HG03095 (cell line): ENCODE measurements around the gene IGFN1.
"Not testable (repeated sequence)": the region's sequence is repeated elsewhere in the genome, so short reads cannot be mapped to it uniquely, and the experiment has no call there.

ENCODE experiments used
- ATAC-seq: cut with Tn5 transposase; IDR thresholded peaks from one replicate; pipeline ENCODE4 v1.9.1; 2021; ENCODE audit warnings: moderate library complexity; ENCODE audit not compliant: unreplicated experiment

IGFN1 gene

DNA sequence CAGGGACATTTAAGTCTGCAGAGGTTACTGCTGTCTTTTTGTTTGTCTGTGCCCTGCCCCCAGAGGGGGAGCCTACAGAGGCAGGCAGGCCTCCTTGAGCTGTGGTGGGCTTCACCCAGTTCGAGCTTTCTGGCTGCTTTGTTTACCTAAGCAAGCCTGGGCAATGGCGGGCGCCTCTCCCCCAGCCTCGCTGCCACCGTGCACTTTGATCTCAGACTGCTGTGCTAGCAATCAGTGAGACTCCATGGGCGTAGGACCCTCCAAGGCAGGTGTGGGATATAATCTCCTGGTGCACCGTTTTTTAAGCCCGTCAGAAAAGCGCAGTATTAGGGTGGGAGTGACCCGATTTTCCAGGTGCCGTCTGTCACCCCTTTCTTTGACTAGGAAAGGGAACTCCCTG, 49.0 kb downstream of the IGFN1 start:
- ATAC-seq: not testable (repeated sequence)

DNA sequence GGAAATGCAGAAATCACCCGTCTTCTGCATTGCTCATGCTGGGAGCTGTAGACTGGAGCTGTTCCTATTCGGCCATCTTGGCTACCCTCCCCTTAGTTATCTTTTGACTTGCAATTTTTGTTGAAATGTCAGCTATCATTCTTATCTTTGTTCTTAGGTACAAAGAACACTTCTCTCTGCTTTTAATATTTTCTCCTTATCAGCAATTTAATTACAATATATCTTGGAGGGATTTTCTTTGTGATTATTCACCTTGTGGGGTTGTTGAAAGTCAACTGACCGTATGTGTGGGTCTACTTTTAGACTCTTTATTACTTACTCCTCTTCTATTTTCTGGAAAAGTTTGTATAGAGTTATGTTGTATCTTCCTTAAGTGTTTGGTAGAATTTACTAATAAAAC, 49.5 kb downstream of the IGFN1 start:
- ATAC-seq: no peak

DNA sequence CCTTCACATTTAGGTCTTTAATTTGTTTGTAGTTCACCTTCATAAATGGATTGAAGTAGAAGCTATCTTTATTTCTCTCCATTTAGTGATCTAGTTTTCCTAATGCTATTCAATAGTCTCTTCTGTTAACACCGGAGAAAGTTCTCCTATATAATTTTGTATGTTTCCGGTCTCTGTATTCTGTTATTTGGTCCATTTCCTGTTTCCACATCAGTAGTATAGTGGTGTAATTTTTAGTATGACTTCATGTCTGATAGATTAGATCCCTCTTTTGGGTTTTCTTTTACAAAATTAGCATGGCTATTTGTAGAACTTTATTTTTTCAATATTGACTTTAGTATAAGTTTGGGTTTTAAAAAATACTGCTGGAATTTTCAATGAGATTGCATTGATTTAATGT, 51.1 kb downstream of the IGFN1 start:
- no peak for ATAC-seq

DNA sequence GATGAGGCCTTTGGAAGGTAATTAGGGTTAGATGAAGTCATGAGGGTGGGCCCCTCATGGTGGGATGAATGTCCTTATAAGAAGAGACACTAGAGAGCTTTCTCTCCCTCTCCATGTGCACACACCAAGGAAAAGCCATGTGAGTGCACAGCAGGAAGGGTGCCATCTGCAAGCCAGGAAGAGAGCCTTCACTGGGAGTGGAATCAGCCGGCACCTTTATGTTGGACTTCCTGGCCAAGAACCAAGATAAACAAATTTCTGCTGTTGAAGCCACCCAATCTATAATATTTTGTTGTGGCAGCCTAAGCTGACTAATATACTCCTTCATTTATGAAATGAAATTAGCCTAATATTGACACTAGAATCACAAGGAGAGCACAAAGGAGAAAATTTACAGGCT, 54.5 kb downstream of the IGFN1 start:
- no peak for ATAC-seq

DNA sequence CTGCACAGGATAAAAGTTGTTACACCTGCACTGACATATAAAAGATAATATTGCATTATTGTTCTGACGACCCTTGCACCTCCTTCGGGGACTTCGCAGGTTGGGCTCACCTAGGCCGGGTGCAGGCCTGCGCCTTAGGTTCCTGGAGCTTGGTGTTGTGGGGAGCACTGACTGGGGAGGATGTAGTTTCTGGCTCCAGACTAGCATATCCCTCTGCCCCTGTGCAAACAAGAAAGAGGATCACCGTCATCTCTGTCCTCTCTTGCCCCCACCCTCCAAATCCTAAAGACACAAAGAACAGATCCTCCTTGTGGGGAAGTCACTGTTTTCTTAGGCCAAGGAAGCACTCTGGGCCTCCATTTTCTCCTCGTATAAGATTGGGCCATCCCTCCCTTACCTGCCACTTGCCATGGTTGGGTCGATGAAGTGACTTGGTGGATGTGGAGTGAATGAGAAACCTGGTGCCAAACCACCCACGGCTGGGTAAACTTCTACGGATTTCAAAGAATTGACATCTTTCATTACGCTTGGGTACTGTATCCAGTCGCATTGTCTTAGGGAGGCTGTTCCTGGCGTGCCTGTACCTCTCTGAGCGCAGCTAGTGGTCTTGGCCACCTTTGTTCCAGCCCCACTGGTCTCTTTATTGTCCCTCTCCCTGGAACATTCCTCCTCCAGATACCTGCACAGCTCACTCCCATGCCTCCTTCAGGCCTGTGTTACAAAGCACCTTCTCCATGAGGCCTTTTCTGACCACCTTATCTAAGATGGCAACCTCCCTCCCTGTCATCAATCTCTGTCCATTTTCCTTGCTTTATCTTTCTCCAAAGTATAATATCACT, 58.3 kb downstream of the IGFN1 start:
- no peak for ATAC-seq

DNA sequence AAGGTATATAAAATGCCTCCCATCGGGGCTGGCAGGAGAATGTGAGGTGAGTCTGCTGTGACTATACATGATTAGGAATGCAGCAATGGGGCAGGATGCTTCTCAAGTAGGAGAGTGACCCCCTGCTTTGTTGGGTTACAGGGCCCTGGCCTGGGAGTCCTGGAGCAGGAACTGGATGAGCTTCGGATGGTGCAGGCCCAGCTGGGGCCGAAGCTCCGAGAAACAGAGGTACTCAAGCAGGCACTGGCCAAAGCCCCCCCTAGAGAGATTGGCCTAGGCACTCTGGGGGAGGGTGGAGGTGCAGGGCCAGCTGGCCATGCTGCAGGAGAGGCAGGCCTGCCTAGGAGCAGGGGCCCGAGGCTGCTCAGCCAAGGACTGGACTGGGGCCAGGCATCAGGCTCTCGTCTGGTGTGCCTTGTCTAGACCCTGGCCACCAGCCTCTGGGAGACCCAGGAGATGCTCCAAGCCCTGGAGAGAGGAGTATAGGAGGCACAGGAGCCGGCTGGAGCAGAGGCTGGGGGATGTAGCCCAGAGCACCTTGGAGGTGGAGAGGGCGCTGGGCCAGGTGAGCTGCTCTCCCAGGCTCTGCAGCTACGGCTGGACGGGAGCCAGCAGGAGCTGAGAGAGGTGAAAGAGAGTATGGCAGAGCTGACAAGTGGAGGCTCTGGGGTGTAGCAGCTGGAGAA, 59.8 kb downstream of the IGFN1 start:
- ATAC-seq: no peak

DNA sequence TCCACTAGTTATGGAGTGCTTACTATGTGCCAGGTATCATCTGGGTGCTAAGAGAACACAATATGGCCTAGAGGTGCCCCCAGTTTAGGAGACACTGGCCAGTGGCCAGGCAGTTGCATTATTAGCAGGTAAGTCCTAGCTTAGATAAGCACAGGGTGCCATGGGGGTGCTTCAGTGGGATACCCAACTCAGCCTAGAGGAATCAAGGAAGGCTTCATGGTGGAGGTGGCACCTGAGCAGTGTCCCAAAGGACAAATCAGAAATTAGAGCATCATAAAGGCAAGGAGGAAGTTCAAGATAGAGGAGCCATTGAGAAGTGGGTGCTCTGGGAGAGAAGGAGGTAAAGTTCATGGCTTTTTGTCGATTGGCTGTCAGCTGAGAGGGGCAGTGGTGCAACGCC, 60.8 kb downstream of the IGFN1 start:
- ATAC-seq: no peak

DNA sequence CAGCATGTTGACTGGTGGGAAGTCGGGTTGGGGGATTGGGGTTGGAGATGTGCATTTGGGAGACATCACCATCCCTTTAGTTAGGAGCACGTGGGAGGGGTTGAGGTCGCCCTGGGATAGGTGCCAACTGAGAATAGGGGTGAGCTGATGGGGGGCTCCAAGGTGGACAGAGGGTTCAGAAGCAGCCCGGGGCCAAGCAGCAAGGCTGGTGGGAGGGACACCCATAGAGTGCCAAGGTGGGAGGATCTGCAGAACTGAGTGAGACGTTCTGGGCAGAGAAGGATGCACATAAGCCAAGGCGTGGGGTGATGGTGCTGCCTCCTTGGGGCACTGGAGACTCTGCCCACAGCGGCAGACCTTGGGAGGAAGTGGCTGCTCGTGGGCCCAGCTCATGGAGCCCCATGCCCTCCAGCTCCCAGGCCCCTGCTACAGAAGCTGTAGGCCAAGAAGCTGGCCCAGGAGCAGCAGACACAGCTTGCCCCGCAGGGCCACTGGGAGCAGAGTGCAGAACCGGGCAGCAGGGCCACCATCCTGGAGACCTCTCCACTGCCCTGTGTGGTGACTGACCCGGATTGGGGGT, 61.3 kb downstream of the IGFN1 start:
- no peak for ATAC-seq

DNA sequence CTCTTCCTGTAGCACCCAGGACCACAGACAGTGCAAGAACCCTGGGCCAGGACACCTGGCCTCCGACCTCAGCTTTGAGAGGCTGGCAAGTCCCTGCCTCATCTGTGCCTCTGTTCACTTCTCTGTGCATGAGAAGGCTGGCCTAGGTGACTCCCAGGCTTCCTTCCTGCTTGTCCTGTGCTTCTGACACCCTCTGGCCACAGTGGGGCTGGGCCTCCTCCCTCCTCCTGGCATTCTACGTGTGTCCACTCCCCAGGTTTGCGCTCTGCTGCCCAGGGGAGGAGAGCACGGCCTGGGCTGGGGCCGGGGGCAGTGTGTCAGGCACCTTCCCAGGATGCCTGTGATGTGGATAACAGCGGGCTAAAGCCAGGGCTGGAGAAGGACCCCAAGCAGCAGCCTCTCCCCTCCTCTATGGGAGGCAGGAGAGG, 62.3 kb downstream of the IGFN1 start:
- ATAC-seq: no peak

DNA sequence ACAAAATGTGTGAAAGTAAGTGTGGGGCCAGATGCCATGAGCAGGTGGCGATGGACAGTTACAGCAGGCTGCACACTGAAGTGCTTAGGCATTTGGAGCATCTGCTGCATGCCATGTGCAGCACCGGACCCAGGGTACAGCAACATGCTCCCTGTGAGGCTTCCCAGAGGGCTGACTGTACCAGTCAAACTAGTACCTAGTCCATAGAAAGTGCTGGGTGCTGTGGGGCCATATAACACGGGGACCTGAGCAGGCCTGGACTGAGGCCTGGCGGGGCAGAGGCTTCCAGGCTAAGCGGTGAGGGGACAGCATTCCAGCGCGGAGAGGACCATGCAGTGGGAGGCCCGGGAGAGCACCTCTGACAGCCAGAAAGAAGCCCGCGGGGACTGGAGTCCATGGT, 62.8 kb downstream of the IGFN1 start:
- ATAC-seq: no peak

DNA sequence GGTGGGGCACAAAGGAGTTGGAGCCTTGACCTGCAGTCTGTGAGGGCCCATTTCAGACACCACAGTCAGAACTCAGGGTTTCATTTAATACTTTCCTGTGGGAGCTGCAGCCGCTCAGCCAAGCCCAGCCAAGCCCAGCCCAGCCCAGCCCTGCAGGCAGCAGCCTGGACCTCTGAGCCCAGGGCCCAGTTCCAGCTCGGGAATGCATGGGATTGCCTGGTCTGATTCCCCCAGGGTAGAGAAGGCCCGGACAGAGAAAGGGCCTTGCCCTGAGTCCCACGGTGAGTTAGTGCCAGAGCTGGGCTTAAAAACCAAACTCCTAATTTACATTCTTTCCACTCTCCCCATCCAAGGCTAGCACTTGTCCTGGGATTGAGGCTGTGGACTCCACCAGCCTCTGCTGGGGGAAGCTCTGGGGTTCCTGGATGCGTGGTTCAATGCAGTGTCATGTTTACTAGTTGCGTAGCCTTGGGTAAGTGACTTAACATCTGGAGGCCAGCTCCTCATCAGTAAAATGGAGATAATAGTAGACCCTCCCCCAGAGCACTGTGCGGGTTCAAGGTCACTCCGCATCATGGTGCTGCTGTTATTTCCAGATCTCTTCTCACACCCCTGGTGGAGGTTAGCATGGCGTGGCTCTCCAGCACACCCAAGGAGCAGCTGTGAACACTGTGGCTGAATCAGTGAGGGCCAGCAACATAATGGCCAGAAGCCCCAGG, 63.4 kb downstream of the IGFN1 start:
- no peak for ATAC-seq

DNA sequence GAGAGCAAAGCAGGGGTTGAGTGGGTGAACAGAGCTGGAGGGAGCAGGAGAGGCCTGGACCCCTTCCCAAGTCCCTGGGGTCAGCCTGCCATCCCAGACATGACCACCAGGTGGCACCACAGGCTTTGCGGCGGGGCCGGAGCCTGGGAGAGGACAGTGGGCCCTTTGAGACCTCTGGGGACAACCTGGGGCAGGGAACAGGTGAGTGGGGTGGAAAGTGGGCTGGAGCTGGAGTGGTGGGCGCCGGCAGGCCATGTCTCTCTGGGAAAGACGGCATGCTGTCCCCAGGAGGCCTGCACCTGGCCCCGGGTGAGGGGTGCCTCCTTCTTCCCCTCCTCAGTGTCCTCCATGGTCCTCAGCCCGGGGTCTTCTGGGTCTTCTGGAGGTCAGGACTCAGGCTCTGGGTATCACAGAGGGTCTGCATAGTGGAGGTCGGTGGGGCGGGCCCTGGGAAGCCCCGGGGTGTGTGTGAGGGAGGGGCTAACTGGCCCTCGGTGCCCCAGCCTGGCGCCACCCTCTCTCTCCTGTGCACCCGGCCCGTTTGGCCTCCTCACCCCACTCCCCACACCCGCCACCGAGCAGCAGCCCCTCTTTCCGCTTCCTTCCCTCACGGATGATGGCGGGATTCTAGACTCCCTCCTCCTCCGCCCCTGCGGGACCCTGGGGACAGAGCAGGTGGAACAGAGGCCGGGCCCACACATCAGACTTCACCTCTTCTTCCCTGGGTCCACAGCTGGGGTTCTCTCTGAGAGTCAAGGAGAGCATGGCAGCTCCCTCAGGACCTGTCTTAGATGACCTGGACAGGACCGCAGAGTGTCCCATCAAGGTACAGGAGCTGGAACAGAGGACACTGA, 64.2 kb downstream of the IGFN1 start:
- no peak for ATAC-seq

DNA sequence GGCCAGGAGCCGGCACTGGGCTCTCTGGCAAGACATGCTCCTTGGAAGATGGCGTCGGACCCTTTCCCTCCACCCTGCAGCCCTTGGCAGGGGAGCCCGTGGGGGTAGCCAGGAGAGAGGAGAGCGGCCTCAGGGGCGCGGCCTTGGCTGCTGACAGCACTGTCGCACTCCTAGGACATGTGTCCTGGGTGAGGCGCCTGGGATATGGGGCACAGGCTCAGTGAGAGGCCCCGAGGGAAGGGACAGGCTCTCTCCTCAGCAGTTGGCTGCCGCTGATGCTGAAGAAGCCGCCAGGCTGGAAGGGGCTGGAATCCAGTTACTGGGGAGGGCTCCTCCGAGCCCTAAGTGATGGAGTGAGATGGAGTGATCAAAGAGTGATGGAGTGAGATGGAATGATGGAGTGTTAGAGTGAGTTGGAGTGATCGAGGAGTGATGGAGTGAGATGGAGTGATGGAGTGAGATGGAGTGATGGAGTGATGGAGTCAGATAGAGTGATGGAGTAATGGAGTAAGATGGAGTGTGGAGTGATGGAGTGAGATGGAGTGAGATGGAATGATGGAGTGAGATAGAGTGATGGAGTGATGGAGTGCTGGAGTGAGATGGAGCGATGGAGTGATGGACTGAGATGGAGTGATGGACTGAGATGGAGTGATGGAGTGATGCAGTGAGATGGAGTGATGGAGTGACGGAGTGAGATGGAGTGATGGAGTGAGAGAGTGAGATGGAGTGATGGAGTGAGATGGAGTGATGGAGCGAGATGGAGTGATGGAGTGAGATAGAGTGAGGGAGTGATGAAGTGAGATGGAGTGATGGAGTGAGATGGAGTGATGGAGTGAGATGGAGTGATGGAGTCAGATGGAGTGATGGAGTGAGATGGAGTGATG, 65.1 kb downstream of the IGFN1 start:
- ATAC-seq: no peak

DNA sequence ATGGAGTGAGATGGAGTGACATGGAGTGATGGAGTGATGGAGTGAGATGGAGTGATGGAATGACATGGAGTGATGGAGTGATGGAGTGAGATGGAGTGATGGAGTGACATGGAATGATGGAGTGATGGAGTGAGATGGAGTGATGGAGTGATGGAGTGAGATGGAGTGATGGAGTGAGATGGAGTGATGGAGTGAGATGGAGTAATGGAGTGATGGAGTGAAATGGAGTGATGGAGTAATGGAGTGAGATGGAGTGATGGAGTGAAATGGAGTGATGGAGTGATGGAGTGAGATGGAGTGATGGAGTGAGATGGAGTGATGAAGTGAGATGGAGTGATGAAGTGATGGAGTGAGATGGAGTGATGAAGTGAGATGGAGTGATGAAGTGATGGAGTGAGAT, 67.5 kb downstream of the IGFN1 start:
- not testable (repeated sequence) for ATAC-seq

DNA sequence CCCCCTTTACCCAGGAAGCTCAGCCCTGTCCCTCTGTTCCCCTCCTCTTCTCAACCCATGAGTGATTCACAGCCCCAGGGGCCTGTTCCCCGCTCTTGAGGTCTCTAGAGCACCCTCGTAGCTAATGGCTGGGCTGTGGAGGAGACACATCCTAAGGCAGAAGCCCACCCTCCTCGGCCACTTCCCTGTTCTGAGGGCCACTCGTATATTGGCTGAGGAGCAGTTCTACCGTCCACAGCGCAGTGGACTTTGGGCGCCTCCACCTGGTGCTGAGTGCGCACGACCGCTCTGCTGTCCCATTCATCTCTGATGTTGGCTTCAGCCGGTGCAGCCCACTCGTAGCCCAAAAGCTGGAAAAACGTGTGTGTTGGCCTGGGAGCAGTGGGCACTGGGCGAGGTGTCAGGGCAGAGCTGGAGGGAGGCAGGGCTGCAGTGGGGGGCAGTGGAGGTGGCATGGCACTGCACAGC, 68.2 kb downstream of the IGFN1 start:
- ATAC-seq: no peak

DNA sequence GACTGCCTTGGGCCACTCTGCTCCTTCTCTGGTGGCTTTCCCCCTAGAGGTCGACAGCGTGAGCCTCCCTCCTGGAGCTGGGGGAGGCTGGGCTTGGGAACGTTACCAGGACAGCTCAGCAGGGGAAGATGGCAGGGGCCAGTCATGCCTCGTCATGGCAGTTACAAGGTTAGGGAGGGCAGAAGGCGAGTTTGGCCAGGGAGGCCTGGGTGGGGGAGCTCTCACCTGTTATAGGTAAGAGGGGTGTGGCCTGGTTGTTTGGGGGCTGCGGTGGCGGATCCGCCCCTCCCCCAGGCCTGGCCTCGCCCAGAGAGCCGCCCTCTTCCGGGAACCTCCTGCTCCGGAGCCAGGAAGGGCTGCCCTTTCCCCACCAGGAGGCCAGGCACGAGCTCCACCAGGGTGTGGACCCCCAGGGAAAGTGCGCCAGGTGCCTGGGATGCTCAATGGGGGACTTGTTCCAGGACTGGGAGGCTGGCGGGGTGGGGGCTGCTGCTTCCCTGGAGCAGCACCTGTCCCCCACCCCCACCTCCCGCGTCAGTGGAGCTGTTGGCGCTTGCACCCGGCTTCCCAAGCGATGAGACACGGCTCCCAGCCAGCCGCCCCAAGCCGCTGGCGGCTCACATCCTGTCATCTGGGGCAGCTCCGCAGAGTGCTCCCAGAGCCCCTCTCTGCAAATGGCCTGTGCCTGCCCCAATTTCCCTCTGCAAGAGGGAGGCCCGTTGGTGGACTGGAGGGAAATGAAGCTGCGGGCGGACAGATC, 69.0 kb downstream of the IGFN1 start:
- no peak for ATAC-seq

DNA sequence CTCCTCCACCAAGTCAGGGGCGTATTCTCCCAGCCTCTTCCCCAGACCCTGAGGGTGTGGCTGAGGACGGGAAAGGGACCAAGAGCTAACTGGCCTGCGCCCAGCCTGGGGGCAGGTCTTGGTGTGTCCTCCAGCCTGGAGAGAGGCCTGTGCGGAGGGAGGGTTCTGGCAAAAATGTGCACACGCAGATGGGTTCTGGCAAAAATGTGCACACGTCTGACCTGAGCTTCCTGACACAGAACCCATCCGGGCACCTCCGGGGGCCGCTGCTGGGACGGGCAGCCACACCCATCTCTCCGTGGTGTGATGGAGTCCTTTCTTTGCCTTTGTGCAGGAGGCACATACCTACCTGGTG, 69.6 kb downstream of the IGFN1 start:
- no peak for ATAC-seq

DNA sequence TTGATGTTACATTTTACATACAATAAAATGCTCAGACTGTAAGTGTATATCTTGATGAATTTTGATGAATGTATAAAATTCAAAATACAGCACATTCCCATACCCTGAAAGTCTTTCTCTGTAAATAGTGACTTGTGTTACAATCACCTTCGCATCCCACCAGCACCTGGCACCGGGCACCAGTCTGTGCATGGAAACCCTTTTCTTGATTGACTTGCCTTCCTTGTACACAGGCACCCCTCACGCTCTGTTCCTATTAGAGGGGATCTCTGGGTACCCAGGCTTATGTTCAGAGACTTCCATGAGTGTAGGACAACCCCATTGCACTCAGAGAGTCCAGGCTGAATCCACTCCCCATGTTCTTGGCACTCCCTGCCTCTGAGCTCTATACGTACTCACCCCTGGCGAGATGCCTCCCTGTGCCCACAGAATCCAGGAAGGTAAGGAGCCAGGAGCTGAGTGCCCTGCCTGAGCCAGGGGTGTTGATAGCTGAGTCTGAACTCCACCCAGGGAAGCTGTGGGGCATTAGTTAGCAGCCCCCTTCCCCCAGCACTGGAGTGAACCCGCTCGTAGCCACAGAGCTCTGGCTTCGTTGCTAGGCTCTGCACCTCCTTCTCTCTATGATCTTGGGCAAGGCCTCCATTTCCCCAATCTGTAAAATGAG, 70.2 kb downstream of the IGFN1 start:
- ATAC-seq: no peak
